GM12878 (cell line): Measurements from ENCODE around the gene NCKIPSD. TPM values are rescaled to one million over a fixed set of nuclear protein-coding genes. Genes with fewer than 3 reads are reported as not detected.

ENCODE experiments used
- ATAC-seq: fragments of 200-7000 bp; cut with Tn5 transposase; 3 replicates; pipeline ENCODE4 v1.9.1; 2020; ENCODE audit warnings: mild to moderate bottlenecking, moderate library complexity
- BruUV-seq: library from RNA; stranded (reverse); fragments of 400-500 nt; replicated peaks from 2 replicates; lab custom pipeline; 2021; lab: Mats Ljungman, UMichigan
- CTCF ChIA-PET: fragments of 300-600 bp; sonication (Branson Sonifier 250); formaldehyde crosslinking; extraction: SDS; loops from one replicate; lab custom pipeline; 2021; ENCODE audit warnings: inconsistent platforms; lab: Yijun Ruan, JAX
- POLR2A ChIA-PET: fragments of 350-600 bp; formaldehyde crosslinking; extraction: SDS; loops from one replicate; lab custom pipeline; 2021; ENCODE audit warnings: inconsistent platforms; lab: Charles Lee
- RAD21 ChIA-PET: fragments of 300-600 bp; sonication (Branson Sonifier 250); formaldehyde crosslinking; loops from one replicate; lab custom pipeline; 2023; ENCODE audit warnings: antibody characterized with exemption; ENCODE audit not compliant: unreplicated experiment; lab: Charles Lee
- SMC1A ChIA-PET: fragments of 300-600 bp; sonication (Branson Sonifier 250); formaldehyde crosslinking; loops from one replicate; lab custom pipeline; 2023; ENCODE audit not compliant: unreplicated experiment, uncharacterized antibody; lab: Charles Lee
- DNase-seq: peaks from one replicate; pipeline ENCODE4 v3.0.0-alpha.2; 2011; ENCODE audit warnings: low read depth, low spot score
- FAIRE-seq: peaks from 3 replicates; lab custom pipeline; 2011; peaks lifted over from hg19 to GRCh38; lab: Jason Lieb, UNC
- H2AFZ ChIP-seq: 2 replicates; pipeline ENCODE4 v1.6.0; 2011; ENCODE audit warnings: low read depth, low read length, control low read depth; ENCODE audit not compliant: control insufficient read depth
- H3K27ac ChIP-seq: 2 replicates; pipeline ENCODE4 v1.5.1; 2011; ENCODE audit warnings: control low read depth; ENCODE audit not compliant: control insufficient read depth, insufficient read depth
- H3K27me3 ChIP-seq, 2 experiments: replicated peaks in 1 of 2; 2 replicates each; pipeline versions ENCODE4 v1.6.0 to v1.6.1; 2011; ENCODE audit warnings: low read length in 1 of 2; ENCODE audit not compliant: control insufficient read depth in 2 of 2, insufficient read depth in 2 of 2
- H3K36me3 ChIP-seq, 2 experiments: 2 replicates each; pipeline ENCODE4 v1.5.1; 2011; ENCODE audit warnings: low read length in 1 of 2; ENCODE audit not compliant: control insufficient read depth in 2 of 2, insufficient read depth in 2 of 2
- H3K4me1 ChIP-seq: 2 replicates; pipeline ENCODE4 v1.6.1; 2011; ENCODE audit warnings: mild to moderate bottlenecking, low read length, moderate library complexity, mixed read lengths; ENCODE audit not compliant: control insufficient read depth, insufficient read depth
- H3K4me2 ChIP-seq: 2 replicates; pipeline ENCODE4 v1.6.0; 2011; ENCODE audit warnings: control low read depth; ENCODE audit not compliant: control insufficient read depth, insufficient read depth
- H3K4me3 ChIP-seq: fragments of 200-600 bp; sonication (generic); 2 replicates; pipeline ENCODE4 v1.5.1; 2016
- H3K79me2 ChIP-seq: 2 replicates; pipeline ENCODE4 v1.6.0; 2011; ENCODE audit warnings: low read length; ENCODE audit not compliant: control insufficient read depth, insufficient read depth
- H3K9ac ChIP-seq: 2 replicates; pipeline ENCODE4 v1.8.0; 2011; ENCODE audit warnings: low read length, control low read depth, mixed read lengths; ENCODE audit not compliant: control insufficient read depth, insufficient read depth
- H3K9me3 ChIP-seq: replicated peaks from 3 replicates; pipeline ENCODE4 v1.5.1; 2011; ENCODE audit warnings: mild to moderate bottlenecking, low read length; ENCODE audit not compliant: control insufficient read depth, insufficient read depth
- H4K20me1 ChIP-seq: 2 replicates; pipeline ENCODE4 v1.6.0; 2011; ENCODE audit not compliant: control insufficient read depth, insufficient read depth
- ATF3 ChIP-seq: IDR thresholded peaks from 2 replicates; pipeline ENCODE4 v1.6.1; 2011; ENCODE audit warnings: low read depth, mild to moderate bottlenecking, low read length, moderate library complexity, borderline replicate concordance; ENCODE audit errors: extremely low read depth
- CREB1 ChIP-seq: IDR thresholded peaks from 2 replicates; pipeline ENCODE4 v1.6.1; 2012; ENCODE audit warnings: low read depth, mild to moderate bottlenecking, inconsistent platforms
- GABPA ChIP-seq: IDR thresholded peaks from 2 replicates; pipeline ENCODE4 v1.6.1; 2014; ENCODE audit warnings: antibody characterized with exemption, low read depth, mild to moderate bottlenecking, inconsistent platforms
- JUND ChIP-seq: IDR thresholded peaks from 2 replicates; pipeline ENCODE4 v1.6.1; 2012; ENCODE audit warnings: low read depth, mild to moderate bottlenecking, low read length, improper control_type of control experiment, moderate library complexity
- MAX ChIP-seq: IDR thresholded peaks from 2 replicates; pipeline ENCODE4 v1.6.1; 2012; ENCODE audit warnings: low read depth, low read length, improper control_type of control experiment
- NFXL1 ChIP-seq: fragments of 450-650 bp; IDR thresholded peaks from 2 replicates; pipeline ENCODE4 v1.6.1; 2017; ENCODE audit warnings: antibody characterized with exemption, mild to moderate bottlenecking, borderline replicate concordance
- NR2F1 ChIP-seq: fragments of 450-650 bp; conservative IDR thresholded peaks from 2 replicates; pipeline ENCODE4 v1.6.1; 2017; ENCODE audit warnings: mild to moderate bottlenecking
- PAX5 ChIP-seq: IDR thresholded peaks from 2 replicates; pipeline ENCODE4 v1.6.1; 2011; ENCODE audit warnings: low read depth, low read length, borderline replicate concordance
- POU2F2 ChIP-seq: IDR thresholded peaks from 3 replicates; pipeline ENCODE4 v1.6.1; 2011; ENCODE audit warnings: low read depth, mild to moderate bottlenecking, low read length, borderline replicate concordance
- RELB ChIP-seq: fragments of 450-650 bp; IDR thresholded peaks from 2 replicates; pipeline ENCODE4 v1.6.1; 2017; ENCODE audit warnings: low read depth, mild to moderate bottlenecking, moderate library complexity
- RFX5 ChIP-seq: IDR thresholded peaks from 2 replicates; pipeline ENCODE4 v1.6.1; 2011; ENCODE audit warnings: low read depth, low read length, improper control_type of control experiment
- SMAD5 ChIP-seq: IDR thresholded peaks from 2 replicates; pipeline ENCODE4 v1.6.1; 2016; ENCODE audit warnings: antibody characterized with exemption, low read depth
- SP1 ChIP-seq: IDR thresholded peaks from one replicate; pipeline ENCODE4 v1.6.1; 2011; ENCODE audit warnings: low read depth, low read length
- SRF ChIP-seq, 2 experiments: IDR thresholded peaks; 2 replicates each; pipeline ENCODE4 v1.6.1; 2011; ENCODE audit warnings: low read depth in 2 of 2, low read length in 2 of 2, mild to moderate bottlenecking in 1 of 2, moderate library complexity in 1 of 2
- WGBS: methylation state at CpG from one replicate; pipeline ENCODE4 v1.1.6; 2016; ENCODE audit warnings: low lambda C conversion rate; ENCODE audit not compliant: insufficient replicate concordance, insufficient coverage; ENCODE audit errors: missing lambda C conversion rate; 5-methylcytosine and 5-hydroxymethylcytosine counted together
- in situ Hi-C: fragments of 300-500 bp; cut with MboI; formaldehyde crosslinking; loops from 9 replicates; pipeline ENCODE4 v1.14.3; 2018; ENCODE audit warnings: mixed read lengths
- intact Hi-C: fragments of 100-400 bp; cut with micrococcal nuclease; formaldehyde crosslinking; loops from one replicate; pipeline ENCODE4 v1.14.2; 2022; ENCODE audit not compliant: unreplicated experiment
- polyA plus RNA-seq, 11 experiments: library from polyadenylated mRNA; depleted of rRNA in 4 of 11; unstranded in 6 of 11; stranded (reverse) in 5 of 11; fragments of >200 nt; fragmentation: Nextera tagmentation in 4 of 11; fragmentation: Illumina TruSeq in 1 of 11; extraction: Ambion mirVana in 4 of 11; extraction: Trizol in 1 of 11; gene quantifications; 1 replicate in 1 of 11; 2 replicates in 10 of 11; pipeline versions ENCODE4 v1.2.1 to v1.2.3, GENCODE V29; 2011 to 2016; ENCODE audit warnings: inconsistent platforms in 2 of 11, missing spikeins in 2 of 11, low read depth in 1 of 11
- total RNA-seq, 4 experiments: library from RNA; depleted of rRNA in 3 of 4; stranded (reverse); fragments of >200 nt in 3 of 4; fragmentation: Illumina TruSeq in 1 of 4; extraction: Trizol in 1 of 4; gene quantifications; 2 replicates each; pipeline versions ENCODE4 v1.2.1 to v1.2.3, GENCODE V29; 2013 to 2021
- TF ChIP-seq, protein P1 (sequence below): fragments of 450-650 bp; IDR thresholded peaks from 2 replicates; pipeline ENCODE4 v1.6.1; 2016; ENCODE audit warnings: mild to moderate bottlenecking
- TF ChIP-seq, protein P2 (sequence below): IDR thresholded peaks from 2 replicates; pipeline ENCODE4 v1.6.1; 2012; ENCODE audit warnings: low read depth, low read length, improper control_type of control experiment
- TF ChIP-seq, protein P3 (sequence below): fragments of 450-650 bp; IDR thresholded peaks from 2 replicates; pipeline ENCODE4 v1.6.1; 2017; ENCODE audit warnings: mild to moderate bottlenecking, low read depth, inconsistent platforms; ENCODE audit not compliant: poor library complexity, severe bottlenecking

NCKIPSD gene
- total and polyA plus RNA-seq, 10 of the 15 experiments (the other 5 are each of a cell fraction or from before 2014, with no cell fraction given): 0.93 to 31.6 (median 15.2) TPM

GRCh38 chr3:48702320-48702920 lies 16.7 kb upstream of the NCKIPSD start:
- Histone ChIP-seq H3K4me1 (no peaks in the 10 kb centered on the region), H3K36me3 (peaks cover 0 to 23% of the 10 kb centered on the region in 2 experiments), H3K27me3 (no peaks in the 10 kb centered on the region), H3K79me2 (peaks cover 68% of the 10 kb centered on the region), H3K9ac (no peak overlapping the region), H2AFZ (no peak overlapping the region), H3K4me3 (no peak overlapping the region), H3K9me3 (no peaks in the 10 kb centered on the region), H3K27ac (no peak overlapping the region), H4K20me1 (peaks cover 9% of the 10 kb centered on the region), H3K4me2 (no peak overlapping the region)
- no TSS peak for BruUV-seq
- WGBS: 87% methylated on average over 6 of the region's 6 CpGs
- DNase-seq: no peak
- no peak for ATAC-seq
- intact Hi-C loops (no loop called here), in situ Hi-C loops (no loop called here)
- CTCF ChIA-PET: no interaction called here
- SMC1A ChIA-PET: interaction anchor here (0.9 kb wide), 1 partner anchor 17 kb away, joined by 3 read pairs; no protein-coding TSS in a partner anchor
- POLR2A ChIA-PET: interaction anchor here (0.7 kb wide), 1 partner anchor 85 kb away, joined by 10 read pairs; no protein-coding TSS in a partner anchor
- RAD21 ChIA-PET: interaction anchor here (1.2 kb wide), 1 partner anchor 37 kb away, joined by 3 read pairs; no protein-coding TSS in a partner anchor
- FAIRE-seq: no peak
- TF ChIP-seq JUND (no peak), CREB1 (no peak), POU2F2 (no peak), SMAD5 (no peak), SRF (IDR thresholded peaks at IDR 0.05; ENCODE audit: low read depth in 2 of 2, low read length in 2 of 2) (no peak), NFXL1 (no peak), NR2F1 (no peak), MAX (no peak), SP1 (no peak), PAX5 (no peak), GABPA (no peak), ATF3 (no peak), RELB (no peak), RFX5 (no peak)
- TF ChIP-seq, protein P1, sequence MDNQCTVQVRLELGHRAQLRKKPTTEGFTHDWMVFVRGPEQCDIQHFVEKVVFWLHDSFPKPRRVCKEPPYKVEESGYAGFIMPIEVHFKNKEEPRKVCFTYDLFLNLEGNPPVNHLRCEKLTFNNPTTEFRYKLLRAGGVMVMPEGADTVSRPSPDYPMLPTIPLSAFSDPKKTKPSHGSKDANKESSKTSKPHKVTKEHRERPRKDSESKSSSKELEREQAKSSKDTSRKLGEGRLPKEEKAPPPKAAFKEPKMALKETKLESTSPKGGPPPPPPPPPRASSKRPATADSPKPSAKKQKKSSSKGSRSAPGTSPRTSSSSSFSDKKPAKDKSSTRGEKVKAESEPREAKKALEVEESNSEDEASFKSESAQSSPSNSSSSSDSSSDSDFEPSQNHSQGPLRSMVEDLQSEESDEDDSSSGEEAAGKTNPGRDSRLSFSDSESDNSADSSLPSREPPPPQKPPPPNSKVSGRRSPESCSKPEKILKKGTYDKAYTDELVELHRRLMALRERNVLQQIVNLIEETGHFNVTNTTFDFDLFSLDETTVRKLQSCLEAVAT: no peak
- TF ChIP-seq, protein P2, sequence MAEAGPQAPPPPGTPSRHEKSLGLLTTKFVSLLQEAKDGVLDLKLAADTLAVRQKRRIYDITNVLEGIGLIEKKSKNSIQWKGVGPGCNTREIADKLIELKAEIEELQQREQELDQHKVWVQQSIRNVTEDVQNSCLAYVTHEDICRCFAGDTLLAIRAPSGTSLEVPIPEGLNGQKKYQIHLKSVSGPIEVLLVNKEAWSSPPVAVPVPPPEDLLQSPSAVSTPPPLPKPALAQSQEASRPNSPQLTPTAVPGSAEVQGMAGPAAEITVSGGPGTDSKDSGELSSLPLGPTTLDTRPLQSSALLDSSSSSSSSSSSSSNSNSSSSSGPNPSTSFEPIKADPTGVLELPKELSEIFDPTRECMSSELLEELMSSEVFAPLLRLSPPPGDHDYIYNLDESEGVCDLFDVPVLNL: no peak
- TF ChIP-seq, protein P3, sequence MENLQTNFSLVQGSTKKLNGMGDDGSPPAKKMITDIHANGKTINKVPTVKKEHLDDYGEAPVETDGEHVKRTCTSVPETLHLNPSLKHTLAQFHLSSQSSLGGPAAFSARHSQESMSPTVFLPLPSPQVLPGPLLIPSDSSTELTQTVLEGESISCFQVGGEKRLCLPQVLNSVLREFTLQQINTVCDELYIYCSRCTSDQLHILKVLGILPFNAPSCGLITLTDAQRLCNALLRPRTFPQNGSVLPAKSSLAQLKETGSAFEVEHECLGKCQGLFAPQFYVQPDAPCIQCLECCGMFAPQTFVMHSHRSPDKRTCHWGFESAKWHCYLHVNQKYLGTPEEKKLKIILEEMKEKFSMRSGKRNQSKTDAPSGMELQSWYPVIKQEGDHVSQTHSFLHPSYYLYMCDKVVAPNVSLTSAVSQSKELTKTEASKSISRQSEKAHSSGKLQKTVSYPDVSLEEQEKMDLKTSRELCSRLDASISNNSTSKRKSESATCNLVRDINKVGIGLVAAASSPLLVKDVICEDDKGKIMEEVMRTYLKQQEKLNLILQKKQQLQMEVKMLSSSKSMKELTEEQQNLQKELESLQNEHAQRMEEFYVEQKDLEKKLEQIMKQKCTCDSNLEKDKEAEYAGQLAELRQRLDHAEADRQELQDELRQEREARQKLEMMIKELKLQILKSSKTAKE: no peak
